ENCODE measurements around the gene NTN4. TPM values are rescaled to one million over a fixed set of nuclear protein-coding genes. Genes with fewer than 3 reads are reported as not detected.
"Not testable (repeated sequence)": the region's sequence is repeated elsewhere in the genome, so short reads cannot be mapped to it uniquely, and the experiment has no call there.

Gene NTN4
- total RNA-seq, 2 experiments from 2014 or later = not detected

DNA sequence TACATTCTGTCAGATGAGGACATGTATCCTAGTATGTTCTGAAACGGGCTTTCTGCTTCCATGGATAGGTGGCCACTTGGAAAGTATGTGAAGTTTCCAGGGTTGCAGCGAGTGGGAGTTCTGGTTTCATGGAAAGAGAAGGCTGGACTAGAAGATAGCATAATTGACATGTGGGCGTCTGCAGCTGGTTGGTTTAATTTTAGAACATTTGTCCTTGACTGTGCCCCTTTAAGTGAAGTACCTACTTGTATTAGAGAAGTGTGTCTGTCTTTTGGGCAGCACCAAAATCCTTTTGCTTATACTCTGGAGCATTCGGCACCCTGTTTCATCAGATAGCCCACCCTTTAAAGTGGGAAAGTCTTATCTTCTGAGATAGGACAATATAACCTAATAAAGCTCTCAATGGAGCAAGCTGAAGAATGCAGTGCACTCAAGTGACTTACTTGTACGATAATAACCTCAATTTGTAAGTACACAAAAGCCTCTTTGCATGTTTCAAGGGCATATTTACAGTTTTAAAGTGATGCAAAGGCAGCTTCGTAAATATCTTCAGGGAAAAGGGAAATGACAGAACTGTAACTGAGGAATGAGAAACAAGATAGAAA is 35.2 kb downstream of the NTN4 start:
- DNase-seq = no peak
- no peak overlapping the region for H3K4me3 Mint-ChIP-seq
- no peaks in the 10 kb centered on the region for H3K27me3 Mint-ChIP-seq
- ATAC-seq = no peak
- H3K27ac Mint-ChIP-seq = no peak overlapping the region
- no peaks in the 10 kb centered on the region for H3K4me1 Mint-ChIP-seq (ENCODE audit: low read depth)
- H3K36me3 Mint-ChIP-seq (ENCODE audit: low read depth) = no peaks in the 10 kb centered on the region
- TF ChIP-seq, protein P1, sequence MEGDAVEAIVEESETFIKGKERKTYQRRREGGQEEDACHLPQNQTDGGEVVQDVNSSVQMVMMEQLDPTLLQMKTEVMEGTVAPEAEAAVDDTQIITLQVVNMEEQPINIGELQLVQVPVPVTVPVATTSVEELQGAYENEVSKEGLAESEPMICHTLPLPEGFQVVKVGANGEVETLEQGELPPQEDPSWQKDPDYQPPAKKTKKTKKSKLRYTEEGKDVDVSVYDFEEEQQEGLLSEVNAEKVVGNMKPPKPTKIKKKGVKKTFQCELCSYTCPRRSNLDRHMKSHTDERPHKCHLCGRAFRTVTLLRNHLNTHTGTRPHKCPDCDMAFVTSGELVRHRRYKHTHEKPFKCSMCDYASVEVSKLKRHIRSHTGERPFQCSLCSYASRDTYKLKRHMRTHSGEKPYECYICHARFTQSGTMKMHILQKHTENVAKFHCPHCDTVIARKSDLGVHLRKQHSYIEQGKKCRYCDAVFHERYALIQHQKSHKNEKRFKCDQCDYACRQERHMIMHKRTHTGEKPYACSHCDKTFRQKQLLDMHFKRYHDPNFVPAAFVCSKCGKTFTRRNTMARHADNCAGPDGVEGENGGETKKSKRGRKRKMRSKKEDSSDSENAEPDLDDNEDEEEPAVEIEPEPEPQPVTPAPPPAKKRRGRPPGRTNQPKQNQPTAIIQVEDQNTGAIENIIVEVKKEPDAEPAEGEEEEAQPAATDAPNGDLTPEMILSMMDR (IDR thresholded peaks at IDR 0.05) = no peak
- ChIA-PET POLR2A (no interaction called here), CTCF (no interaction called here)
- no peaks in the 10 kb centered on the region for H3K9me3 Mint-ChIP-seq
- intact Hi-C loops (cut with micrococcal nuclease) = no loop called here

DNA sequence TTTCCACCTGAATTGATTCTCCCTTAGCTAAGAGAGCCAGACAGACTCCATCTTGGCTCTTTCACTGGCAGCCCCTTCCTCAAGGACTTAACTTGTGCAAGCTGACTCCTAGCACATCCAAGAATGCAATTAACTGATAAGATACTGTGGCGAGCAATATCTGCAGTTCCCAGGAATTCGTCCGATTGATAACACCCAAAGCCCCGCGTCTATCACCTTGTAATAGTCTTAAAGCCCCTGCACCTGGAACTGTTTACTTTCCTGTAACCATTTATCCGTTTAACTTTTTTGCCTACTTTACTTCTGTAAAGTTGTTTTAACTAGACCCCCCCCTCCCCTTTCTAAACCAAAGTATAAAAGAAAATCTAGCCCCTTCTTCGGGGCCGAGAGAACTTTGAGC is 44.5 kb downstream of the NTN4 start:
- ATAC-seq; H3K27ac Mint-ChIP-seq; H3K4me3 Mint-ChIP-seq; intact Hi-C loops (cut with micrococcal nuclease); CTCF ChIA-PET; H3K9me3 Mint-ChIP-seq; H3K27me3 Mint-ChIP-seq; POLR2A ChIA-PET; H3K4me1 Mint-ChIP-seq (ENCODE audit: low read depth); H3K36me3 Mint-ChIP-seq (ENCODE audit: low read depth); DNase-seq: not testable (repeated sequence)

DNA sequence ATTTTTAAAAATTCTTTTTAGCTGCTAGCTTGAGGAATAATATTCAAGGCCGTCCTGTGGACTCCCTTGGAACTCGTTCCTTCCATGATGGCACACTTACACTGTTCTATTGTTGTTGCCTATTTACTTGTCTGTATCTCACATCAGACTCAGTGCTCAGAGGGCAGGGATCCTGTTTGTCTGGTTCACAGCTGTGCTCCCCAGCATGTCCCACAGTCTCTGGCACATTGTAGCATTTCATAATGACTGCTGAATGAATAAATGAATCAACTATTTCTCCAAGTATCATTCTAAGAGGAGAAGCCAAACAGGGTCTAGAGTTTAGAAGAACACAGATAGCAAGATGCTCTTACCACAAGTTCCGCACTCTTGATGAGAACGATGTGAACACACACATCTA is 48.0 kb downstream of the NTN4 start:
- H3K27me3 Mint-ChIP-seq = peaks cover 3% of the 10 kb centered on the region
- DNase-seq = no peak
- no peak overlapping the region for H3K4me3 Mint-ChIP-seq
- no peak overlapping the region for H3K27ac Mint-ChIP-seq
- H3K36me3 Mint-ChIP-seq (ENCODE audit: low read depth) = peaks cover 2% of the 10 kb centered on the region
- TF ChIP-seq, protein P1 (IDR thresholded peaks at IDR 0.05) = no peak
- ChIA-PET CTCF (no interaction called here), POLR2A (no interaction called here)
- intact Hi-C loops (cut with micrococcal nuclease) = no loop called here
- no peak for ATAC-seq
- no peaks in the 10 kb centered on the region for H3K4me1 Mint-ChIP-seq (ENCODE audit: low read depth)
- H3K9me3 Mint-ChIP-seq = peaks cover 7% of the 10 kb centered on the region

DNA sequence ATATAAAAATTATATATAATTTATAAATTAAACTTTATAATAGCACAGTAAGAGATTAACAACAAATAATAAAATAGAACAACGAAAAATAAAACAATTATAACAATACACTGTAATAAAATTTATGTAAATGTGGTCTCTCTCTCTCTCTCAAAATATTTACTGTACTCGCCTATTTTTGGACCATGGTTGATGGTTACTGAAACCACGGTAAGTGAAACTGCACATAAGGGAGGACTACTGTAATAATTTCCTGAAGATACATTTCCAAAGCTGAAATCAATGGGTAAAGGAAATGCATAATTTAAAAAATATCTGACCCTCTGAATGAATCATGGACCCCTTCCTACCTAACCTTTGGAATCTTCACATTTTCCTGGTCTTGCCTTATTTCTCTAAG is 48.9 kb downstream of the NTN4 start:
- ChIA-PET CTCF (no interaction called here), POLR2A (no interaction called here)
- H3K27ac Mint-ChIP-seq = no peak overlapping the region
- H3K27me3 Mint-ChIP-seq = peaks cover 3% of the 10 kb centered on the region
- intact Hi-C loops (cut with micrococcal nuclease) = no loop called here
- no peaks in the 10 kb centered on the region for H3K4me1 Mint-ChIP-seq (ENCODE audit: low read depth)
- DNase-seq = no peak
- no peak for ATAC-seq
- H3K4me3 Mint-ChIP-seq = no peak overlapping the region
- H3K36me3 Mint-ChIP-seq (ENCODE audit: low read depth) = peaks cover 2% of the 10 kb centered on the region
- peaks cover 7% of the 10 kb centered on the region for H3K9me3 Mint-ChIP-seq
- TF ChIP-seq, protein P1 (IDR thresholded peaks at IDR 0.05) = no peak

DNA sequence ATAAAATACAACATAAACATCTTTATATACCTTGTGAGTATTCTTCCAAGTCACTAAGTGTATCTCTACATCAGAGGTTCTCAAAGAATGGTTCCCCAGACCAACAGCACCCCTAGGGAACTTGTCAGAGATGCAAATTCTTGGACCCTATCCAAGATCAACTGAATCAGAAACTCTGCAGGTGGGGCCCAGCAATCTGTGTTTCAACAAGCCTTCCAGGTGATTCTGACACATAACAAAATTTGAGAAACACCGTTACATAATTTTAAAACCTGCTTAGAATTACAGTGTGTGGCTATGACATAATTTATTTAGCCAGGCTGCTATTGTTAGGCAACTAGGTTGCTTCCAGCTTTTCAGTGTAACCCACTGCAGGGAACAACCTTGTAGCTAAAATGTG is 49.8 kb downstream of the NTN4 start:
- DNase-seq = no peak
- Mint-ChIP-seq H3K9me3 (peaks cover 4% of the 10 kb centered on the region), H3K4me1 (ENCODE audit: low read depth) (no peaks in the 10 kb centered on the region), H3K36me3 (ENCODE audit: low read depth) (no peaks in the 10 kb centered on the region), H3K27me3 (peaks cover under 1% of the 10 kb centered on the region), H3K27ac (no peak overlapping the region), H3K4me3 (no peak overlapping the region)
- no peak for ATAC-seq
- intact Hi-C loops (cut with micrococcal nuclease) = no loop called here
- CTCF ChIA-PET = no interaction called here
- POLR2A ChIA-PET = no interaction called here
- TF ChIP-seq, protein P1 (IDR thresholded peaks at IDR 0.05) = no peak
